Measurements from ENCODE around the gene IL19.

Gene IL19

GRCh38 chr1:206824331-206824730 lies 53.8 kb downstream of the IL19 start:
- no peak for DNase-seq
- intact Hi-C loops (cut with DNase I): no loop called here

GRCh38 chr1:206826394-206826793 lies 55.8 kb downstream of the IL19 start:
- intact Hi-C loops (cut with DNase I): no loop called here
- no peak for DNase-seq

- intact Hi-C loops (cut with DNase I): no loop called here
- DNase-seq: no peak
These were observed 57.5 kb downstream of the IL19 start for GRCh38 chr1:206828061-206828460.

GRCh38 chr1:206828765-206829164 lies 58.2 kb downstream of the IL19 start:
- no peak for DNase-seq
- intact Hi-C loops (cut with DNase I): no loop called here

GRCh38 chr1:206829282-206829681 lies 58.7 kb downstream of the IL19 start:
- intact Hi-C loops (cut with DNase I): no loop called here
- DNase-seq: no peak

GRCh38 chr1:206829875-206830274 lies 59.3 kb downstream of the IL19 start:
- intact Hi-C loops (cut with DNase I): no loop called here

GRCh38 chr1:206831650-206832049 lies 61.1 kb downstream of the IL19 start:
- intact Hi-C loops (cut with DNase I): no loop called here
- DNase-seq: no peak

More at GRCh38 chr1:206829875-206830274, 59.3 kb downstream of the IL19 start:
- no peak for DNase-seq

- intact Hi-C loops (cut with DNase I): no loop called here
- DNase-seq: no peak
These were observed 61.8 kb downstream of the IL19 start for GRCh38 chr1:206832352-206832880.

GRCh38 chr1:206833106-206833680 lies 62.6 kb downstream of the IL19 start:
- intact Hi-C loops (cut with DNase I): no loop called here

GRCh38 chr1:206833801-206834200 lies 63.2 kb downstream of the IL19 start:
- DNase-seq: no peak
- intact Hi-C loops (cut with DNase I): no loop called here

More at GRCh38 chr1:206833106-206833680, 62.6 kb downstream of the IL19 start:
- no peak for DNase-seq

GRCh38 chr1:206834217-206834616 lies 63.6 kb downstream of the IL19 start:
- intact Hi-C loops (cut with DNase I): no loop called here

GRCh38 chr1:206834711-206835110 lies 64.1 kb downstream of the IL19 start:
- intact Hi-C loops (cut with DNase I): no loop called here

More at GRCh38 chr1:206834217-206834616, 63.6 kb downstream of the IL19 start:
- no peak for DNase-seq

GRCh38 chr1:206835186-206835585 lies 64.6 kb downstream of the IL19 start:
- no peak for DNase-seq
- intact Hi-C loops (cut with DNase I): no loop called here

More at GRCh38 chr1:206834711-206835110, 64.1 kb downstream of the IL19 start:
- DNase-seq: no peak

- no peak for DNase-seq
- intact Hi-C loops (cut with DNase I): no loop called here
These were observed 65.5 kb downstream of the IL19 start for GRCh38 chr1:206836111-206836510.

GRCh38 chr1:206839006-206839560 lies 68.5 kb downstream of the IL19 start:
- DNase-seq: no peak
- intact Hi-C loops (cut with DNase I): no loop called here

GRCh38 chr1:206839857-206840256 lies 69.3 kb downstream of the IL19 start:
- intact Hi-C loops (cut with DNase I): no loop called here
- DNase-seq: no peak

GRCh38 chr1:206841609-206842323 lies 71.2 kb downstream of the IL19 start:
- intact Hi-C loops (cut with DNase I): no loop called here
- no peak for DNase-seq

GRCh38 chr1:206842854-206843253 lies 72.3 kb downstream of the IL19 start:
- intact Hi-C loops (cut with DNase I): no loop called here

GRCh38 chr1:206843626-206844025 lies 73.1 kb downstream of the IL19 start:
- intact Hi-C loops (cut with DNase I): no loop called here
- DNase-seq: no peak

More at GRCh38 chr1:206842854-206843253, 72.3 kb downstream of the IL19 start:
- no peak for DNase-seq

- no peak for DNase-seq
- intact Hi-C loops (cut with DNase I): no loop called here
These were observed 75.9 kb downstream of the IL19 start for GRCh38 chr1:206846487-206846886.

- intact Hi-C loops (cut with DNase I): no loop called here
- DNase-seq: no peak
These were observed 76.8 kb downstream of the IL19 start for GRCh38 chr1:206847337-206847834.
